SU-DHL-6 (cell line): Measurements from ENCODE around the gene DNM2.

Source experiments
- H2AFZ ChIP-seq: fragments of 200-600 bp; sonication (generic); 2 replicates; pipeline ENCODE4 v1.6.1; 2014; ENCODE audit warnings: low read depth, mild to moderate bottlenecking, moderate library complexity, mixed read lengths, antibody characterized with exemption, low read length; ENCODE audit not compliant: severe bottlenecking
- H3F3A ChIP-seq: fragments of 200-600 bp; shearing (Covaris generic); 2 replicates; pipeline ENCODE4 v1.6.0; 2016; ENCODE audit warnings: antibody characterized with exemption, mild to moderate bottlenecking; ENCODE audit not compliant: insufficient read depth
- H3K27ac ChIP-seq: fragments of 200-600 bp; sonication (generic); 2 replicates; pipeline ENCODE4 v1.5.1; 2016; ENCODE audit warnings: low read depth, mild to moderate bottlenecking, low read length, moderate library complexity, mixed read lengths
- H3K27me3 ChIP-seq: fragments of 200-600 bp; sonication (generic), shearing (Covaris generic); 2 replicates; pipeline ENCODE4 v1.6.0; 2014; ENCODE audit warnings: mild to moderate bottlenecking, low read length
- H3K36me3 ChIP-seq: fragments of 200-600 bp; sonication (generic); 2 replicates; pipeline ENCODE4 v1.6.1; 2014; ENCODE audit warnings: mild to moderate bottlenecking, low read length, mixed read lengths
- H3K4me2 ChIP-seq: fragments of 300-600, 200-600 bp; shearing (Covaris generic), sonication (generic); 2 replicates; pipeline ENCODE4 v1.6.0; 2014; ENCODE audit warnings: low read length, low read depth, mild to moderate bottlenecking; ENCODE audit not compliant: poor library complexity, severe bottlenecking
- H3K4me3 ChIP-seq: fragments of 200-600 bp; sonication (generic); 2 replicates; pipeline ENCODE4 v1.5.1; 2014; ENCODE audit warnings: antibody characterized with exemption, low read length, mild to moderate bottlenecking, mixed read lengths; ENCODE audit not compliant: insufficient read depth, poor library complexity, severe bottlenecking
- H3K79me2 ChIP-seq: fragments of 200-600 bp; sonication (generic); 2 replicates; pipeline ENCODE4 v1.6.1; 2014; ENCODE audit warnings: mild to moderate bottlenecking, low read length, moderate library complexity; ENCODE audit not compliant: insufficient read depth
- H3K9ac ChIP-seq: fragments of 200-600 bp; sonication (generic); 2 replicates; pipeline ENCODE4 v1.7.0; 2014; ENCODE audit warnings: mild to moderate bottlenecking, low read length
- H3K9me2 ChIP-seq: fragments of 200-600 bp; sonication (generic); replicated peaks from 2 replicates; pipeline ENCODE4 v1.6.1; 2014; ENCODE audit warnings: low read length; ENCODE audit not compliant: insufficient read depth
- H3K9me3 ChIP-seq: fragments of 200-600 bp; sonication (generic); 2 replicates; pipeline ENCODE4 v1.6.1; 2014; ENCODE audit warnings: low read length, mixed read lengths; ENCODE audit not compliant: insufficient read depth
- H4K20me1 ChIP-seq: fragments of 200-600 bp; sonication (generic); 2 replicates; pipeline ENCODE4 v1.6.1; 2014; ENCODE audit warnings: low read depth, mild to moderate bottlenecking, antibody characterized with exemption, low read length, moderate library complexity, mixed read lengths
- EZH2phosphoT487 ChIP-seq: fragments of 200-600 bp; sonication (generic), shearing (Covaris generic); conservative IDR thresholded peaks from 2 replicates; pipeline ENCODE4 v1.6.1; 2018; ENCODE audit warnings: mild to moderate bottlenecking, antibody characterized with exemption, low read length, moderate library complexity, mixed read lengths
- TF ChIP-seq, protein P1 (sequence below): fragments of 200-600 bp; sonication (generic); IDR thresholded peaks from one replicate; pipeline ENCODE4 v1.5.1; 2017; ENCODE audit warnings: antibody characterized with exemption, mild to moderate bottlenecking, low read length, moderate library complexity; ENCODE audit not compliant: insufficient read depth, poor library complexity, severe bottlenecking

The DNM2 gene

DNA sequence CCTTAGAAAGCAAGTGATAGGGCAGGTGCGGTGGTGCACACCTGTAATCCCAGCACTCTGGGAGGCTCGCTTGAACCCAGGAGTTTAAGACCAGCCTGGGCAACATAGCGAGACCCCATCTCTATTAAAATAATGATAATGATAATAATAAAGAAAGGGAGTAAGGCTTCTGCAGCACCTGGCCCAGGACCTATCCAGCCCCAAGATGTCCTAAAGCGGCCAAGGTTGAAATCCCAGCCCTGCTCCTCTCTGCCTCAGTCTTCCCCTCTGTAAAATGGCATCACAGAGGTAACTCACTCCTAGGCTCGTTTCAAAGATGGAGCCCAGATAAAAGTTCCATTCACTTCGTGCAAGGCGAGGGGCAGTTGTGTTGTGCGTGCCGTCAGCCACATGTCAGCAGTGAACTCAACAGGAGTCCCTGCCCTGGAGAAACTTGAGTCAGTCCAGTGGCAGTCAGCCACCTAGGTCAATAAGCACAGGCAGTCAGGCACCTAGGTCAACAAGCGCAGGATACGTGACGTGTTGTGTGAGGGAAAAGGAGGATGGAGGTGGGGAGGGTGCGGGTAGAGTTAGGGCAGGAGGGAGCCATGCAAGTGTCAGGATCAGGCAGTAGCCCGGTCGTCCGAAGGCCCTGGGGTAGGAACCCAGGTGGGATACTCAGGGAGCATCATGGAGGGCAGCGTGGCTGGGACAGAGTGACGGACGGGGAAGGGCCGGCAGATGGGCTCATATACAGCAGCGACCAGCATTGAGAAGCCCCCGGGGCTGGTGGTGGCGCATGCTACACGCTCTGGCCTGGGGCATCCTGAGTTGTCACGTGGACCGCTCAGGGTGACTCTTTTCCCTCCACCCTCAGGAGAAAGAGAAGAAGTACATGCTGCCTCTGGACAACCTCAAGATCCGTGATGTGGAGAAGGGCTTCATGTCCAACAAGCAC is 101.5 kb downstream of the DNM2 start:
- H3K9me2 ChIP-seq: no peaks in the 10 kb centered on the region
- H3K9me3 ChIP-seq: no peaks in the 10 kb centered on the region
- H3K27me3 ChIP-seq: no peaks in the 10 kb centered on the region
- no peak overlapping the region for H2AFZ ChIP-seq
- no peak overlapping the region for H3K9ac ChIP-seq
- no peak overlapping the region for H3K27ac ChIP-seq
- TF ChIP-seq EZH2phosphoT487: no peak
- TF ChIP-seq, protein P1, sequence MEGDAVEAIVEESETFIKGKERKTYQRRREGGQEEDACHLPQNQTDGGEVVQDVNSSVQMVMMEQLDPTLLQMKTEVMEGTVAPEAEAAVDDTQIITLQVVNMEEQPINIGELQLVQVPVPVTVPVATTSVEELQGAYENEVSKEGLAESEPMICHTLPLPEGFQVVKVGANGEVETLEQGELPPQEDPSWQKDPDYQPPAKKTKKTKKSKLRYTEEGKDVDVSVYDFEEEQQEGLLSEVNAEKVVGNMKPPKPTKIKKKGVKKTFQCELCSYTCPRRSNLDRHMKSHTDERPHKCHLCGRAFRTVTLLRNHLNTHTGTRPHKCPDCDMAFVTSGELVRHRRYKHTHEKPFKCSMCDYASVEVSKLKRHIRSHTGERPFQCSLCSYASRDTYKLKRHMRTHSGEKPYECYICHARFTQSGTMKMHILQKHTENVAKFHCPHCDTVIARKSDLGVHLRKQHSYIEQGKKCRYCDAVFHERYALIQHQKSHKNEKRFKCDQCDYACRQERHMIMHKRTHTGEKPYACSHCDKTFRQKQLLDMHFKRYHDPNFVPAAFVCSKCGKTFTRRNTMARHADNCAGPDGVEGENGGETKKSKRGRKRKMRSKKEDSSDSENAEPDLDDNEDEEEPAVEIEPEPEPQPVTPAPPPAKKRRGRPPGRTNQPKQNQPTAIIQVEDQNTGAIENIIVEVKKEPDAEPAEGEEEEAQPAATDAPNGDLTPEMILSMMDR: no peak
- no peak overlapping the region for H3K4me3 ChIP-seq
- no peaks in the 10 kb centered on the region for H4K20me1 ChIP-seq
- H3K36me3 ChIP-seq: no peaks in the 10 kb centered on the region
- H3K79me2 ChIP-seq: no peaks in the 10 kb centered on the region
- H3F3A ChIP-seq: no peaks in the 10 kb centered on the region
- no peak overlapping the region for H3K4me2 ChIP-seq

DNA sequence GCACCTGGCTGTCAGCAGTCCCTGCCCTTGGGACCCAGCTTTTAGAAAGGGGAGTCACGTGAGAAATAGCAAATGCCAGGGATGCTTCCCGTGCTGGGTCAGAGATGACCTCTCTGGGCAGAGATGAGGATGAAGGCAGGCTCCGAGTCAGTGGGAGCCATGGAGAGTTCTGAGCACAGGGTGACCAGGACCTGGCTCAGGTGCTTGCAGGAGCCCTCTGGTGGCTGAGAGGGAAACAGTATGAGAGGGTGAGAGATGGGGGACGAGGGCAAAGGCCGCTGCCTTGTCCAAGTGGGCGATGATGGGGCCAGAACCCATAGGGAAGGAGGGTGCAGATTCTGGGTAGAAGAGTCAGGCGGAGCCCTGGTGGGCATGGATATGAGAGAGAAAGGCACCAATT is 102.3 kb downstream of the DNM2 start:
- Histone ChIP-seq H4K20me1 (no peaks in the 10 kb centered on the region), H3K79me2 (no peaks in the 10 kb centered on the region), H3K4me3 (no peak overlapping the region), H3K9me3 (no peaks in the 10 kb centered on the region), H3K4me2 (no peak overlapping the region), H3K9ac (no peak overlapping the region), H3K9me2 (no peaks in the 10 kb centered on the region), H3K36me3 (no peaks in the 10 kb centered on the region), H3F3A (no peaks in the 10 kb centered on the region), H3K27me3 (no peaks in the 10 kb centered on the region), H3K27ac (no peak overlapping the region), H2AFZ (no peak overlapping the region)
- no peak for TF ChIP-seq EZH2phosphoT487
- TF ChIP-seq, protein P1: no peak

DNA sequence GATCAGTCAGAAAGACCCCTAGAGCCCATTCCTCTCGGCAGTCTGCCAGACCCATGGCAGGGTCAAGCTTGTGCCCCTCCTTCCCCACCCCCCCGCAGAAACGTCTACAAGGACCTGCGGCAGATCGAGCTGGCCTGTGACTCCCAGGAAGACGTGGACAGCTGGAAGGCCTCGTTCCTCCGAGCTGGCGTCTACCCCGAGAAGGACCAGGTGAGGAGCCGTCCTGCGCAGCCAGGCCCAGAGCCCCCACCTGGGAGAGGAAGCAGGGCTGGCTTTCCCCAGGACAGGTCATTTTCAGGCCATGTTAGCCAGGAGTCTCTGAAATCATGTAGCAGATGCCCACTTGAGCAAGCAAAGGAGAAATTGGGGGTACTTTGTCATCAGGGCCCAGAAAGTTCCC is 105.8 kb downstream of the DNM2 start:
- Histone ChIP-seq H2AFZ (no peak overlapping the region), H3K36me3 (no peaks in the 10 kb centered on the region; the same call in 1 of the 2 replicates), H3K27ac (no peak overlapping the region), H3K4me2 (no peak overlapping the region), H3K9me3 (no peaks in the 10 kb centered on the region), H3K9me2 (no peaks in the 10 kb centered on the region), H3K9ac (no peak overlapping the region), H3F3A (no peaks in the 10 kb centered on the region), H4K20me1 (no peaks in the 10 kb centered on the region), H3K27me3 (no peaks in the 10 kb centered on the region), H3K79me2 (no peaks in the 10 kb centered on the region), H3K4me3 (no peak overlapping the region)
- TF ChIP-seq, protein P1: no peak
- TF ChIP-seq EZH2phosphoT487: no peak
